Large intestine (tissue), 3 donors: ENCODE results near the gene ANKRD24. TPM values are rescaled to one million over a fixed set of nuclear protein-coding genes. Genes with fewer than 3 reads are reported as not detected.
A peak's percentile ranks its signal among the peaks of the same experiment; 100 is the strongest.
"Not testable (repeated sequence)": the region's sequence is repeated elsewhere in the genome, so short reads cannot be mapped to it uniquely, and the experiment has no call there.

ENCODE experiments used
- DNase-seq, 2 donors: peaks; one replicate each; pipeline versions ENCODE4 v3.0.0 to v3.0.0-alpha.2; 2013
- H3K27ac ChIP-seq: one replicate; pipeline ENCODE4 v1.5.1; 2013; ENCODE audit warnings: low read length
- H3K27me3 ChIP-seq: 2 replicates; pipeline ENCODE4 v1.6.1; 2013; ENCODE audit warnings: low read length; ENCODE audit not compliant: control insufficient read depth, insufficient read depth
- H3K36me3 ChIP-seq: 2 replicates; pipeline ENCODE4 v1.6.1; 2013; ENCODE audit warnings: low read length; ENCODE audit not compliant: control insufficient read depth, insufficient read depth
- H3K4me1 ChIP-seq: one replicate; pipeline ENCODE4 v1.6.1; 2013; ENCODE audit warnings: low read length; ENCODE audit not compliant: control insufficient read depth, insufficient read depth
- H3K4me3 ChIP-seq: one replicate; pipeline ENCODE4 v1.5.1; 2013; ENCODE audit warnings: low read length
- H3K9me3 ChIP-seq: one replicate; pipeline ENCODE4 v1.6.1; 2013; ENCODE audit warnings: mild to moderate bottlenecking, low read depth, low read length, moderate library complexity; ENCODE audit not compliant: control insufficient read depth
- WGBS: methylation state at CpG from one replicate; pipeline ENCODE4 v1.1.5; 2013; ENCODE audit warnings: low lambda C conversion rate; ENCODE audit not compliant: insufficient coverage; 5-methylcytosine and 5-hydroxymethylcytosine counted together
- polyA plus RNA-seq: library from polyadenylated mRNA; unstranded; fragments of 120-200 nt; gene quantifications from one replicate; pipeline ENCODE4 v1.2.1, GENCODE V29; 2013

ANKRD24 gene
- polyA plus RNA-seq, 1 donor = 2.8 TPM

GRCh38 chr19:4184718-4185352 is 2.3 kb downstream of the ANKRD24 start:
- H3K27me3 ChIP-seq = no peaks in the 10 kb centered on the region

GRCh38 chr19:4185413-4186086 is 3.1 kb downstream of the ANKRD24 start:
- Histone ChIP-seq H3K4me1 (peaks cover 18% of the 10 kb centered on the region), H3K27ac (no peak overlapping the region), H3K27me3 (no peaks in the 10 kb centered on the region), H3K9me3 (peaks cover 2% of the 10 kb centered on the region), H3K36me3 (peaks cover 1% of the 10 kb centered on the region), H3K4me3 (no peak overlapping the region)
- WGBS = 80% methylated on average over 2 of the region's 9 CpGs
- no peak for DNase-seq

More at GRCh38 chr19:4184718-4185352, 2.3 kb downstream of the ANKRD24 start:
- no peak for DNase-seq
- peaks cover 21% of the 10 kb centered on the region for H3K4me1 ChIP-seq
- H3K9me3 ChIP-seq = peaks cover 2% of the 10 kb centered on the region
- peaks cover 3% of the 10 kb centered on the region for H3K36me3 ChIP-seq
- no peak overlapping the region for H3K4me3 ChIP-seq
- 93% methylated on average over 2 of the region's 2 CpGs for WGBS
- no peak overlapping the region for H3K27ac ChIP-seq

DNA sequence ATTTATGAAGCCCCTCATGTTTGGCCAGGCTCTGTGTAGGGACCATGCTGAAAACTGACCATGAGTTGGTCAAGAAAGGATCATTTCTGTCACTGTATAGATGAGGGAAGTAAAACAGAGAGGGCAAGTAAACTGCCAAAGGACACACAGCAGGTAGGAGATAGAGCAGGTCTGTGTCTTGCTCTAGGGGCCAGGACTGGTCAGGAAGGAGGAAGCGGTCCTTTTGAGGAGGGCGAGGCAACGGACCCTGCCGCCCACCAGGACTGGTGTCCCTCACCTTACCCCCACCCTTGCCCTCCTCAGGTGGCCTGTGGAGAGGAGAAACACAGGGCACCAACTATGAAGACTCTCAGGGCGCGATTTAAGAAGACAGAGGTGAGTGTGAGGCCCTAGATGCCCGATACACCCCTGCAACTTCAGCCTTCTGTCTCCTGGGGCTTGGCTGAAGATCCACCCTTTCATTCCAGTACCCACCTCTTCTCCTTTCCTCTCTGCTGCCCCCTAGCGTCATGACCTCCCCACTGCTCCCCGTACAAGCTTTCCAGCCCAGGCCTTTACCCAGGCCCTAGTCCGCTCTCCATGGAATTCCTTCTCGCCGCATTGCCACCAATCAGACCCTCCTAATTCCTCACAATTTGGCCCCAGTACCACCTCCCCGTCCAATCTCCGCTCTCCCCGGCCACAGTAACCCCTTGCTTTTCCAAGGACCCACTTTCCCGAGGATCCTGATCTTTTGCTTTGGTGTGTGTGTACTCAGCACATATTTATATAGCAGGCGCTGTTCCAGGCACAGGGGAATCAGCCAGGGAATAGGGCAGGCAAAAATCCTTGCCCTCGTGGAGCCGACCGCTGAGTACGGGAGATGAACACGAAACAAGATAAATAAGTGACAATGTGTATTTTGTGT is 3.9 kb downstream of the ANKRD24 start:
- Histone ChIP-seq H3K36me3 (no peaks in the 10 kb centered on the region), H3K4me3 (no peak overlapping the region), H3K9me3 (peaks cover 2% of the 10 kb centered on the region), H3K4me1 (peaks cover 10% of the 10 kb centered on the region), H3K27ac (no peak overlapping the region), H3K27me3 (no peaks in the 10 kb centered on the region)
- 33% methylated on average over 3 of the region's 22 CpGs for WGBS
- DNase-seq = peak; percentile 73 to 79

DNA sequence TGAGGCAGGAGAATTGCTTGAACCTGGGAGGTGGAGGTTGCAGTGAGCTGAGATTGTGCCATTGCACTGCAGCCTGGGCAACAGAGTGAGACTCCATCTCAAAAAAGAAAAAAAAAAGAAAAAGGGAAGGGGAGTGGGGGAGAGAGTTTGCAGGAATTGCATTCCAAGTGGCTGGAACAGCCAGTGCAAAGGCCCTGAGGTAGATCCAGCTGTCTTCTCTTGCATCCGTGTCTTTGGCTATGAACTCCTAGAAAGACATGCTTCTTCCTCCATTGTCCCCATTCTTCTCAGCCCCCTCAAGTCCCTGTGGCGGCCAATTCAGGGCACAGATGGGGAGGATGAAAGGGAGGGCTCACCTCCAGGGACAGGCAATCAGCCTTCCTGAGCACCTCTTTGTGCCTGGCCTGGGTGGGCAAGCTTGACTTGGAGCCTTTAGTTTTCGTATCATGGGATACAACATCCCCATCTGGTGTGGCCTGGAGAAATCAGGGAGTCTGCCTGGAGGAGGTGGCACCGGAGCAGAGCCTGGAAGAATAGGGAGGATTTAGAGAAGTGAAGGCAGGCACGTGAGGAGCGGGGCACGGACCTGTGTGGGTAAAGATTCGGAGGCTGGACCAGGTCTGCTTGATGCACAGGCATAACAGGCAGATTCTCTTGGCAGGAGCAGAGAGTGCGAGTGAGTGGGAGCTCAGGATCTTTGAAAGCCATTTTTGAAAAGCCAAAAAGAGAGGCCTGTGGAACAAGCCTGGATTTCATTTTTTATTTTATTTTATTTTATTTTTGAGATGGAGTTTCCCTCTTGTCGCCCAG is 5.0 kb downstream of the ANKRD24 start:
- H3K4me1 ChIP-seq = peaks cover 9% of the 10 kb centered on the region
- H3K27me3 ChIP-seq = no peaks in the 10 kb centered on the region
- no peaks in the 10 kb centered on the region for H3K36me3 ChIP-seq
- H3K4me3 ChIP-seq = no peak overlapping the region
- H3K27ac ChIP-seq = no peak overlapping the region
- no peaks in the 10 kb centered on the region for H3K9me3 ChIP-seq
- WGBS = 100% methylated on average over 2 of the region's 10 CpGs
- DNase-seq = no peak

DNA sequence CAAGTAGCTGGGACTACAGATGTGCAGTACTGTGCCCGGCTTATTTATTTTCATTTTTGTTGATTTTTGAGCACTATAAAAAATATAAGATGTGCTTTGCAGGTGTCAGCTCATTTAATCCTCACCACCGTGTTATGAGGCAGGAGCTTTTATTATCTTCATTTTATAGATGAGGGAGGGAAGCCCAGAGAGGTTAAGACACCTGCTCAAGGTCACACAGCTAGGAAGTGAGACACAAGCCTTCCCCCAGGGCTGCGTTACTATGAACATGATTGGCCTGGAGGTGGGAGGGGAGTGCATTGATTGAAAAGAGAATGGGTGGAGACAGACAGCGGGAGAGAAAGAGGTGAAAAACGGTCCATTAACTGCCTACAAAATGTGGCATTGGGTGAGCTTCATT is 7.2 kb downstream of the ANKRD24 start:
- no peak for DNase-seq
- Histone ChIP-seq H3K27me3 (no peaks in the 10 kb centered on the region), H3K9me3 (no peaks in the 10 kb centered on the region), H3K27ac (no peak overlapping the region), H3K4me3 (no peak overlapping the region), H3K36me3 (no peaks in the 10 kb centered on the region), H3K4me1 (peaks cover 4% of the 10 kb centered on the region)
- WGBS = no CpG with 5 or more reads among the region's 5 CpGs

- H3K9me3 ChIP-seq, H3K4me3 ChIP-seq, H3K27ac ChIP-seq, DNase-seq, H3K36me3 ChIP-seq, H3K4me1 ChIP-seq: not testable (repeated sequence)
- WGBS = no CpG with 5 or more reads among the region's 3 CpGs
- H3K27me3 ChIP-seq = peaks cover 13% of the 10 kb centered on the region
Measured at GRCh38 chr19:4192537-4192936, 10.0 kb downstream of the ANKRD24 start.

DNA sequence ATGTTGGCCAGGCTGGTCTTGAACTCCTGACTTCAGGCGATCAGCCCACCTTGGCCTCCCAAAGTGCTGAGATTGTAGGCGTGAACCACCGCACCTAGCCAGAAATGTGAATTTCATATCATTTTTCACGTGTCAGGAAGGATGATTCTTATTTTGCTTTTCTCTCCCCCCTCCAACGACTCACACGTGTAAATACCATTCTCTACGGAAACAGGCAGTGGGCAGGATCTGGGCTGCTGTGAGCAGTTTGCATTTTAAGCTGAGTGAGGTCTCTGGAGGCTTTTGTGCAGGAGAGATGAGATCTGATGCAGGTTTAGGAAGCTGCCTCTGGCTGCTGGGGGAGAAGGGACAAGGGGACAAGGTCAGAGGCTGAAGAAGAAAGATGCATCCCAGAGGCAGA is 11.9 kb downstream of the ANKRD24 start:
- H3K9me3 ChIP-seq = no peaks in the 10 kb centered on the region
- no peaks in the 10 kb centered on the region for H3K4me1 ChIP-seq
- no CpG with 5 or more reads among the region's 7 CpGs for WGBS
- no peak for DNase-seq
- no peaks in the 10 kb centered on the region for H3K36me3 ChIP-seq
- no peak overlapping the region for H3K27ac ChIP-seq
- peaks cover 29% of the 10 kb centered on the region for H3K27me3 ChIP-seq
- H3K4me3 ChIP-seq = no peak overlapping the region

GRCh38 chr19:4196009-4196408 is 13.5 kb downstream of the ANKRD24 start:
- H3K36me3 ChIP-seq = no peaks in the 10 kb centered on the region
- no peak overlapping the region for H3K4me3 ChIP-seq
- no peaks in the 10 kb centered on the region for H3K9me3 ChIP-seq
- H3K27ac ChIP-seq = no peak overlapping the region
- DNase-seq = no peak
- whole genome bisulfite sequencing = 80% methylated on average over 1 of the region's 8 CpGs
- H3K27me3 ChIP-seq = peaks cover 43% of the 10 kb centered on the region
- H3K4me1 ChIP-seq = no peaks in the 10 kb centered on the region

- no peak for DNase-seq
- Histone ChIP-seq H3K9me3 (no peaks in the 10 kb centered on the region), H3K4me3 (no peak overlapping the region), H3K27me3 (peaks cover 43% of the 10 kb centered on the region), H3K36me3 (no peaks in the 10 kb centered on the region), H3K4me1 (no peaks in the 10 kb centered on the region), H3K27ac (no peak overlapping the region)
- no CpG with 5 or more reads among the region's 22 CpGs for WGBS
Measured at GRCh38 chr19:4196587-4197148, 14.2 kb downstream of the ANKRD24 start.
